HepG2 (cell line): ENCODE results near the gene CMTM1. TPM values are rescaled to one million over a fixed set of nuclear protein-coding genes. Genes with fewer than 3 reads are reported as not detected.

Experiments used
- BATF2 ChIP-seq: sonication (generic); formaldehyde crosslinking; IDR thresholded peaks from 2 replicates; pipeline ENCODE4 v1.8.0; 2022; ENCODE audit warnings: mild to moderate bottlenecking, missing genetic modification reagents, moderate library complexity
- HCFC1 ChIP-seq: fragments of 150-350 bp; IDR thresholded peaks from 2 replicates; pipeline ENCODE4 v1.6.1; 2014; ENCODE audit warnings: low read depth, low read length
- JUNB ChIP-seq: sonication (generic); formaldehyde crosslinking; IDR thresholded peaks from 2 replicates; pipeline ENCODE4 v1.8.0; 2022; ENCODE audit warnings: missing genetic modification reagents, mild to moderate bottlenecking, borderline replicate concordance
- KLF15 ChIP-seq: sonication (generic); formaldehyde crosslinking; IDR thresholded peaks from 2 replicates; pipeline ENCODE4 v1.8.1; 2023; ENCODE audit warnings: borderline replicate concordance, mild to moderate bottlenecking, inconsistent platforms, missing genetic modification reagents, mixed read lengths
- NFYC ChIP-seq: IDR thresholded peaks from 2 replicates; pipeline ENCODE4 v1.6.1; 2016; ENCODE audit warnings: missing genetic modification reagents, missing compliant biosample characterization
- THAP11 ChIP-seq: IDR thresholded peaks from 2 replicates; pipeline ENCODE4 v1.6.1; 2016; ENCODE audit warnings: missing biosample characterization, missing genetic modification reagents
- U2AF1 ChIP-seq: fragments of 200-400 bp; formaldehyde crosslinking; optimal IDR thresholded peaks from 2 replicates; pipeline ENCODE3; 2017; ENCODE audit warnings: mild to moderate bottlenecking, low read depth, low read length
- ZBTB2 ChIP-seq: sonication (generic); formaldehyde crosslinking; IDR thresholded peaks from 2 replicates; pipeline ENCODE4 v1.8.0; 2022; ENCODE audit warnings: low read depth, missing genetic modification reagents
- ZNF564 ChIP-seq: sonication (generic); formaldehyde crosslinking; IDR thresholded peaks from 2 replicates; pipeline ENCODE4 v1.8.1; 2023; ENCODE audit warnings: mild to moderate bottlenecking, missing genetic modification reagents
- ZNF567 ChIP-seq: sonication (generic); formaldehyde crosslinking; IDR thresholded peaks from 2 replicates; pipeline ENCODE4 v1.8.1; 2023; ENCODE audit warnings: mild to moderate bottlenecking, missing genetic modification reagents, borderline replicate concordance
- ZNF569 ChIP-seq: sonication (generic); formaldehyde crosslinking; IDR thresholded peaks from 2 replicates; pipeline ENCODE4 v1.5.0; 2020; ENCODE audit warnings: mild to moderate bottlenecking, missing genetic modification reagents, moderate library complexity, borderline replicate concordance
- ZNF800 ChIP-seq: sonication (generic); formaldehyde crosslinking; IDR thresholded peaks from 2 replicates; pipeline ENCODE4 v1.4.0; 2020; ENCODE audit warnings: missing genetic modification reagents
- polyA plus RNA-seq, 8 experiments: library from polyadenylated mRNA; depleted of rRNA in 3 of 8; stranded (reverse) in 7 of 8; unstranded in 1 of 8; fragments of >200 nt; fragmentation: Illumina TruSeq in 4 of 8; extraction: Trizol in 4 of 8; gene quantifications; 2 replicates each; pipeline versions ENCODE4 v1.2.1 to v1.2.3, GENCODE V29; 2011 to 2016; ENCODE audit warnings: low read depth in 4 of 8, missing spikeins in 1 of 8, mixed read lengths in 1 of 8; ENCODE audit not compliant: insufficient read depth in 1 of 8
- total RNA-seq, 5 experiments: library from RNA; depleted of rRNA; stranded (reverse); fragments of >200 nt; fragmentation: Illumina TruSeq; extraction: Trizol; gene quantifications; 2 replicates each; pipeline ENCODE4 v1.2.3, GENCODE V29; 2016; ENCODE audit warnings: low read depth in 1 of 5
- TF ChIP-seq, protein P1 (sequence below): fragments of 450-650 bp; IDR thresholded peaks from 2 replicates; pipeline ENCODE4 v1.6.1; 2017; ENCODE audit warnings: mild to moderate bottlenecking
- TF ChIP-seq, protein P2 (sequence below): sonication (generic); formaldehyde crosslinking; IDR thresholded peaks from 2 replicates; pipeline ENCODE4 v1.8.1; 2023; ENCODE audit warnings: mild to moderate bottlenecking, missing genetic modification reagents
- TF ChIP-seq, protein P3 (sequence below): sonication (generic); formaldehyde crosslinking; IDR thresholded peaks from 2 replicates; pipeline ENCODE4 v1.8.0; 2022; ENCODE audit warnings: mild to moderate bottlenecking, missing genetic modification reagents

CMTM1 gene
- total and polyA plus RNA-seq, 2 of the 13 experiments (the other 11 are each of a cell fraction or from before 2014, with no cell fraction given): 1.7 to 2.9 TPM

GRCh38 chr16:66552286-66553177, 13.7 kb upstream of the CMTM1 start, which contains the start of gene CKLF (continued):
- TF ChIP-seq, protein P1, sequence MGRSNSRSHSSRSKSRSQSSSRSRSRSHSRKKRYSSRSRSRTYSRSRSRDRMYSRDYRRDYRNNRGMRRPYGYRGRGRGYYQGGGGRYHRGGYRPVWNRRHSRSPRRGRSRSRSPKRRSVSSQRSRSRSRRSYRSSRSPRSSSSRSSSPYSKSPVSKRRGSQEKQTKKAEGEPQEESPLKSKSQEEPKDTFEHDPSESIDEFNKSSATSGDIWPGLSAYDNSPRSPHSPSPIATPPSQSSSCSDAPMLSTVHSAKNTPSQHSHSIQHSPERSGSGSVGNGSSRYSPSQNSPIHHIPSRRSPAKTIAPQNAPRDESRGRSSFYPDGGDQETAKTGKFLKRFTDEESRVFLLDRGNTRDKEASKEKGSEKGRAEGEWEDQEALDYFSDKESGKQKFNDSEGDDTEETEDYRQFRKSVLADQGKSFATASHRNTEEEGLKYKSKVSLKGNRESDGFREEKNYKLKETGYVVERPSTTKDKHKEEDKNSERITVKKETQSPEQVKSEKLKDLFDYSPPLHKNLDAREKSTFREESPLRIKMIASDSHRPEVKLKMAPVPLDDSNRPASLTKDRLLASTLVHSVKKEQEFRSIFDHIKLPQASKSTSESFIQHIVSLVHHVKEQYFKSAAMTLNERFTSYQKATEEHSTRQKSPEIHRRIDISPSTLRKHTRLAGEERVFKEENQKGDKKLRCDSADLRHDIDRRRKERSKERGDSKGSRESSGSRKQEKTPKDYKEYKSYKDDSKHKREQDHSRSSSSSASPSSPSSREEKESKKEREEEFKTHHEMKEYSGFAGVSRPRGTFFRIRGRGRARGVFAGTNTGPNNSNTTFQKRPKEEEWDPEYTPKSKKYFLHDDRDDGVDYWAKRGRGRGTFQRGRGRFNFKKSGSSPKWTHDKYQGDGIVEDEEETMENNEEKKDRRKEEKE: no peak
- TF ChIP-seq ZNF800 (CRISPR knock-in tag): peak; percentile 92
- TF ChIP-seq KLF15: peak; percentile 98
- TF ChIP-seq ZNF567 (CRISPR knock-in tag): peak; percentile 96; the same call in 1 of the 2 replicates
- TF ChIP-seq NFYC (CRISPR knock-in tag): peak; percentile 53
- TF ChIP-seq, protein P2, sequence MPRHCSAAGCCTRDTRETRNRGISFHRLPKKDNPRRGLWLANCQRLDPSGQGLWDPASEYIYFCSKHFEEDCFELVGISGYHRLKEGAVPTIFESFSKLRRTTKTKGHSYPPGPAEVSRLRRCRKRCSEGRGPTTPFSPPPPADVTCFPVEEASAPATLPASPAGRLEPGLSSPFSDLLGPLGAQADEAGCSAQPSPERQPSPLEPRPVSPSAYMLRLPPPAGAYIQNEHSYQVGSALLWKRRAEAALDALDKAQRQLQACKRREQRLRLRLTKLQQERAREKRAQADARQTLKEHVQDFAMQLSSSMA (CRISPR knock-in tag): peak; percentile 94; the same call in 1 of the 2 replicates
- TF ChIP-seq HCFC1: no peak; the same call in 1 of the 2 replicates
- no peak; the same call in 1 of the 2 replicates for TF ChIP-seq ZNF569 (CRISPR knock-in tag)
- TF ChIP-seq BATF2 (CRISPR knock-in tag): peak; percentile 99
- TF ChIP-seq, protein P3, sequence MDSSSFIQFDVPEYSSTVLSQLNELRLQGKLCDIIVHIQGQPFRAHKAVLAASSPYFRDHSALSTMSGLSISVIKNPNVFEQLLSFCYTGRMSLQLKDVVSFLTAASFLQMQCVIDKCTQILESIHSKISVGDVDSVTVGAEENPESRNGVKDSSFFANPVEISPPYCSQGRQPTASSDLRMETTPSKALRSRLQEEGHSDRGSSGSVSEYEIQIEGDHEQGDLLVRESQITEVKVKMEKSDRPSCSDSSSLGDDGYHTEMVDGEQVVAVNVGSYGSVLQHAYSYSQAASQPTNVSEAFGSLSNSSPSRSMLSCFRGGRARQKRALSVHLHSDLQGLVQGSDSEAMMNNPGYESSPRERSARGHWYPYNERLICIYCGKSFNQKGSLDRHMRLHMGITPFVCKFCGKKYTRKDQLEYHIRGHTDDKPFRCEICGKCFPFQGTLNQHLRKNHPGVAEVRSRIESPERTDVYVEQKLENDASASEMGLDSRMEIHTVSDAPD (CRISPR knock-in tag): peak; percentile 89
- TF ChIP-seq THAP11: peak; percentile 81
- TF ChIP-seq U2AF1: no peak
- TF ChIP-seq ZBTB2: peak; percentile 82; the same call in 1 of the 2 replicates
- TF ChIP-seq ZNF564 (CRISPR knock-in tag): peak; percentile 97
- TF ChIP-seq JUNB (CRISPR knock-in tag): peak; percentile 91; the same call in 1 of the 2 replicates
